H1 (cell line): Measurements from ENCODE around the gene DLGAP5. TPM values are rescaled to one million over a fixed set of nuclear protein-coding genes. Genes with fewer than 3 reads are reported as not detected.

Source experiments
- CTCF ChIP-seq, 3 experiments: IDR thresholded peaks; 1 replicate in 2 of 3; 2 replicates in 1 of 3; pipeline versions ENCODE4 v1.5.1 to v1.6.1; 2011; ENCODE audit warnings: low read length in 3 of 3, mild to moderate bottlenecking in 3 of 3, inconsistent platforms in 2 of 3, low read depth in 1 of 3, moderate library complexity in 1 of 3; ENCODE audit not compliant: insufficient read depth in 1 of 3; ENCODE audit errors: control extremely low read depth in 1 of 3
- EP300 ChIP-seq, 2 experiments: IDR thresholded peaks; 1 replicate in 1 of 2; 2 replicates in 1 of 2; pipeline ENCODE4 v1.6.1; 2011 to 2012; ENCODE audit warnings: low read depth in 2 of 2, low read length in 2 of 2, mild to moderate bottlenecking in 2 of 2, borderline replicate concordance in 1 of 2, inconsistent platforms in 1 of 2, moderate library complexity in 1 of 2
- KDM4A ChIP-seq: IDR thresholded peaks from one replicate; pipeline ENCODE4 v1.7.1; 2012; ENCODE audit warnings: low read depth, mild to moderate bottlenecking, moderate library complexity, low read length, inconsistent platforms; ENCODE audit not compliant: severe bottlenecking
- MAFK ChIP-seq: IDR thresholded peaks from 2 replicates; pipeline ENCODE4 v1.6.1; 2012; ENCODE audit warnings: low read depth, mild to moderate bottlenecking, improper control_type of control experiment, low read length
- SIN3A ChIP-seq, 2 experiments: IDR thresholded peaks in 1 of 2; conservative IDR thresholded peaks in 1 of 2; 2 replicates each; pipeline ENCODE4 v1.6.1; 2011 to 2012; ENCODE audit warnings: low read length in 2 of 2, improper control_type of control experiment in 1 of 2, low read depth in 1 of 2, mild to moderate bottlenecking in 1 of 2
- SP1 ChIP-seq: IDR thresholded peaks from 2 replicates; pipeline ENCODE4 v1.6.1; 2011; ENCODE audit warnings: low read depth, low read length
- SP2 ChIP-seq: IDR thresholded peaks from 2 replicates; pipeline ENCODE4 v1.6.1; 2012; ENCODE audit warnings: mild to moderate bottlenecking, low read length, inconsistent platforms
- SUZ12 ChIP-seq: fragments of 200-600 bp; sonication (generic); IDR thresholded peaks from 2 replicates; pipeline ENCODE4 v1.6.1; 2012; ENCODE audit warnings: mild to moderate bottlenecking, inconsistent platforms, low read length, moderate library complexity, mixed read lengths
- USF2 ChIP-seq: IDR thresholded peaks from 2 replicates; pipeline ENCODE4 v1.6.1; 2011; ENCODE audit warnings: low read length, improper control_type of control experiment
- polyA plus RNA-seq, 7 experiments: library from polyadenylated mRNA; depleted of rRNA in 3 of 7; stranded (reverse) in 5 of 7; unstranded in 2 of 7; fragments of >200 nt in 5 of 7; fragments of 200-250 nt in 2 of 7; gene quantifications; 1 replicate in 5 of 7; 2 replicates in 1 of 7; 4 replicates in 1 of 7; pipeline versions ENCODE4 v1.2.1 to v1.2.3, GENCODE V29; 2011 to 2013; ENCODE audit warnings: missing spikeins in 2 of 7, mixed read lengths in 2 of 7
- total RNA-seq: library from RNA; stranded (reverse); fragmentation: NEBNext Ultra II Directional; extraction: Animal tissue kit (Norgen Biotek cat#: 25700); gene quantifications from 2 replicates; pipeline ENCODE4 v1.2.1, GENCODE V29; 2021

DLGAP5 gene
- total and polyA plus RNA-seq, 2 of the 8 experiments (the other 6 are each of a cell fraction or from before 2014, with no cell fraction given) = 16.9 to 155 TPM

- TF ChIP-seq USF2 (no peak), MAFK (no peak), SP2 (no peak), SP1 (no peak), KDM4A (no peak), SUZ12 (no peak), EP300 (IDR thresholded peaks at IDR 0.05; ENCODE audit: borderline replicate concordance in 1 of 2, low read depth in 2 of 2, low read length in 2 of 2) (no peak), CTCF (IDR thresholded peaks at IDR 0.05; ENCODE audit: control extremely low read depth in 1 of 3, insufficient read depth in 1 of 3, low read depth in 1 of 3, low read length in 3 of 3) (no peak), SIN3A (conservative IDR thresholded peaks at IDR 0.05 in 1 of 2, IDR thresholded peaks at IDR 0.05 in 1 of 2; ENCODE audit: low read depth in 1 of 2, low read length in 2 of 2) (no peak)
Measured at GRCh38 chr14:55126932-55127459, 64.4 kb downstream of the DLGAP5 start (continued).
